H1 (cell line): ENCODE results near the gene ACOT9. TPM values are rescaled to one million over a fixed set of nuclear protein-coding genes. Genes with fewer than 3 reads are reported as not detected.
A peak's percentile ranks its signal among the peaks of the same experiment; 100 is the strongest.

Experiments used
- CTCF ChIA-PET: fragments of 300-600 bp; sonication (Branson Sonifier 250); formaldehyde crosslinking; loops from one replicate; lab custom pipeline; 2021; ENCODE audit not compliant: partially characterized antibody; lab: Charles Lee
- POLR2A ChIA-PET: fragments of 300-600 bp; sonication (Branson Sonifier 250); formaldehyde crosslinking; loops from one replicate; lab custom pipeline; 2021; ENCODE audit warnings: inconsistent platforms; ENCODE audit not compliant: partially characterized antibody; lab: Charles Lee
- DNase-seq, 2 experiments: peaks; one replicate each; pipeline versions ENCODE4 v3.0.0 to v3.0.0-alpha.2; 2010 to 2022; ENCODE audit warnings: low spot score in 2 of 2, low read depth in 1 of 2, mixed read lengths in 1 of 2
- FAIRE-seq: peaks from 2 replicates; lab custom pipeline; 2011; peaks lifted over from hg19 to GRCh38; lab: Jason Lieb, UNC
- H2AFZ ChIP-seq: 2 replicates; pipeline ENCODE4 v1.8.1; 2012; ENCODE audit warnings: low read length, inconsistent platforms
- H2AK5ac ChIP-seq: 2 replicates; pipeline ENCODE4 v1.6.1; 2013; ENCODE audit warnings: low read depth, low read length
- H2BK120ac ChIP-seq: replicated peaks from 2 replicates; pipeline ENCODE3; 2013; ENCODE audit warnings: low read depth, low read length, inconsistent platforms
- H2BK12ac ChIP-seq: 2 replicates; pipeline ENCODE4 v1.6.1; 2013; ENCODE audit warnings: low read depth, low read length
- H2BK15ac ChIP-seq: 2 replicates; pipeline ENCODE4 v1.6.1; 2013; ENCODE audit warnings: low read length
- H2BK20ac ChIP-seq: 2 replicates; pipeline ENCODE4 v1.6.1; 2013; ENCODE audit warnings: low read length
- H2BK5ac ChIP-seq: 2 replicates; pipeline ENCODE4 v1.6.1; 2013; ENCODE audit warnings: low read depth, low read length
- H3K14ac ChIP-seq: 2 replicates; pipeline ENCODE4 v1.6.1; 2013; ENCODE audit warnings: inconsistent platforms; ENCODE audit not compliant: insufficient read length
- H3K18ac ChIP-seq: 2 replicates; pipeline ENCODE4 v1.6.1; 2013; ENCODE audit warnings: low read length; ENCODE audit errors: extremely low read depth
- H3K23ac ChIP-seq: 2 replicates; pipeline ENCODE4 v1.6.1; 2013; ENCODE audit warnings: inconsistent platforms; ENCODE audit not compliant: insufficient read length
- H3K23me2 ChIP-seq: 2 replicates; pipeline ENCODE4 v1.6.1; 2013; ENCODE audit warnings: low read depth, low read length
- H3K27ac ChIP-seq: 2 replicates; pipeline ENCODE4 v1.6.1; 2011; ENCODE audit warnings: low read depth, low read length, inconsistent platforms
- H3K27me3 ChIP-seq, 4 experiments: replicated peaks in 1 of 4; 1 replicate in 1 of 4; 2 replicates in 3 of 4; pipeline versions ENCODE4 v1.6.1 to v1.8.1; 2011 to 2013; ENCODE audit warnings: low read length in 3 of 4, mild to moderate bottlenecking in 3 of 4, inconsistent platforms in 2 of 4, mixed read lengths in 2 of 4, moderate library complexity in 1 of 4; ENCODE audit not compliant: control insufficient read depth in 3 of 4, insufficient read depth in 3 of 4; ENCODE audit errors: extremely low read depth in 1 of 4
- H3K36me3 ChIP-seq, 4 experiments: 2 replicates each; pipeline versions ENCODE4 v1.6.1 to v1.8.1; 2011 to 2013; ENCODE audit warnings: mild to moderate bottlenecking in 4 of 4, low read length in 3 of 4, moderate library complexity in 2 of 4, control low read depth in 1 of 4, inconsistent platforms in 1 of 4; ENCODE audit not compliant: insufficient read depth in 4 of 4, control insufficient read depth in 2 of 4
- H3K4ac ChIP-seq: replicated peaks from 2 replicates; pipeline ENCODE3; 2013; ENCODE audit warnings: low read length, low read depth, mixed read lengths, inconsistent platforms; ENCODE audit not compliant: insufficient read length
- H3K4me1 ChIP-seq, 4 experiments: replicated peaks in 1 of 4; 1 replicate in 1 of 4; 2 replicates in 3 of 4; pipeline versions ENCODE4 v1.6.1 to v1.8.1; 2011 to 2013; ENCODE audit warnings: low read length in 3 of 4, inconsistent platforms in 2 of 4, mixed read lengths in 1 of 4; ENCODE audit not compliant: insufficient read depth in 4 of 4, control insufficient read depth in 3 of 4
- H3K4me2 ChIP-seq, 2 experiments: 2 replicates each; pipeline versions ENCODE4 v1.6.1 to v1.8.1; 2011 to 2013; ENCODE audit warnings: low read depth in 2 of 2, low read length in 2 of 2, control low read depth in 1 of 2, inconsistent platforms in 1 of 2, mild to moderate bottlenecking in 1 of 2; ENCODE audit not compliant: insufficient read depth in 1 of 2
- H3K4me3 ChIP-seq, 4 experiments: fragments of 200-600, 300-600 bp in 1 of 4; sonication (generic), shearing (Covaris generic), sonication (Bioruptor Twin) in 1 of 4; 2 replicates each; pipeline versions ENCODE4 v1.5.1 to v1.8.1; 2011 to 2016; ENCODE audit warnings: low read length in 4 of 4, low read depth in 3 of 4, control low read depth in 2 of 4, inconsistent platforms in 2 of 4, mild to moderate bottlenecking in 2 of 4, mixed read lengths in 1 of 4, moderate library complexity in 1 of 4; ENCODE audit not compliant: insufficient read depth in 2 of 4; ENCODE audit errors: extremely low read depth in 1 of 4
- H3K56ac ChIP-seq: replicated peaks from 2 replicates; pipeline ENCODE3; 2013; ENCODE audit warnings: low read depth, mild to moderate bottlenecking, mixed read lengths, low read length, inconsistent platforms; ENCODE audit not compliant: insufficient read length
- H3K79me1 ChIP-seq: 2 replicates; pipeline ENCODE4 v1.6.1; 2013; ENCODE audit warnings: low read depth, low read length, control low read depth
- H3K79me2 ChIP-seq, 2 experiments: 2 replicates each; pipeline versions ENCODE4 v1.6.1 to v1.8.1; 2012 to 2013; ENCODE audit warnings: low read length in 2 of 2, mild to moderate bottlenecking in 2 of 2, inconsistent platforms in 1 of 2; ENCODE audit not compliant: insufficient read depth in 2 of 2, control insufficient read depth in 1 of 2
- H3K9ac ChIP-seq, 4 experiments: replicated peaks in 1 of 4; 1 replicate in 1 of 4; 2 replicates in 3 of 4; pipeline versions ENCODE4 v1.6.1 to v1.8.1; 2011 to 2013; ENCODE audit warnings: low read depth in 3 of 4, low read length in 3 of 4, control low read depth in 2 of 4, mild to moderate bottlenecking in 2 of 4, moderate library complexity in 2 of 4, inconsistent platforms in 1 of 4; ENCODE audit errors: extremely low read depth in 1 of 4
- H3K9me3 ChIP-seq, 2 experiments: 2 replicates each; pipeline versions ENCODE4 v1.6.1 to v1.8.1; 2012 to 2013; ENCODE audit warnings: mild to moderate bottlenecking in 2 of 2, moderate library complexity in 2 of 2, control low read depth in 1 of 2, inconsistent platforms in 1 of 2, low read depth in 1 of 2, low read length in 1 of 2, mixed read lengths in 1 of 2; ENCODE audit not compliant: insufficient read depth in 2 of 2
- H4K20me1 ChIP-seq, 2 experiments: replicated peaks in 1 of 2; 2 replicates each; pipeline versions ENCODE3 to v1.8.1; 2011 to 2013; ENCODE audit warnings: inconsistent platforms in 2 of 2, low read length in 2 of 2, mild to moderate bottlenecking in 1 of 2; ENCODE audit not compliant: insufficient read depth in 2 of 2, control insufficient read depth in 1 of 2
- H4K5ac ChIP-seq: 2 replicates; pipeline ENCODE4 v1.6.1; 2013; ENCODE audit warnings: low read length, low read depth, mixed read lengths, inconsistent platforms; ENCODE audit not compliant: insufficient read length
- H4K8ac ChIP-seq: 2 replicates; pipeline ENCODE4 v1.8.0; 2013; ENCODE audit warnings: mild to moderate bottlenecking, moderate library complexity, low read length, inconsistent platforms; ENCODE audit not compliant: insufficient read depth; ENCODE audit errors: extremely low read depth
- H4K91ac ChIP-seq: replicated peaks from 2 replicates; pipeline ENCODE3; 2013; ENCODE audit warnings: low read length, mixed read lengths, inconsistent platforms; ENCODE audit not compliant: insufficient read length
- HDAC2 ChIP-seq, 2 experiments: fragments of 300-600 bp in 1 of 2; sonication (generic) in 1 of 2; IDR thresholded peaks; 2 replicates each; pipeline ENCODE4 v1.6.1; 2011 to 2012; ENCODE audit warnings: low read depth in 2 of 2, low read length in 2 of 2, mild to moderate bottlenecking in 2 of 2, moderate library complexity in 2 of 2, borderline replicate concordance in 1 of 2, inconsistent platforms in 1 of 2
- SIN3A ChIP-seq, 2 experiments: IDR thresholded peaks in 1 of 2; conservative IDR thresholded peaks in 1 of 2; 2 replicates each; pipeline ENCODE4 v1.6.1; 2011 to 2012; ENCODE audit warnings: low read length in 2 of 2, improper control_type of control experiment in 1 of 2, low read depth in 1 of 2, mild to moderate bottlenecking in 1 of 2
- ZNF274 ChIP-seq: IDR thresholded peaks from 2 replicates; pipeline ENCODE4 v1.7.0; 2012; ENCODE audit warnings: low read length, borderline replicate concordance; ENCODE audit errors: extremely low read depth
- WGBS, 2 experiments: shearing (Covaris generic) in 1 of 2; methylation state at CpG; one replicate each; pipeline versions ENCODE4 v1.1.6 to v1.1.7; 2013 to 2015; ENCODE audit warnings: low lambda C conversion rate in 2 of 2, mixed read lengths in 2 of 2, inconsistent platforms in 1 of 2, low coverage in 1 of 2, missing lambda C conversion rate in 1 of 2; ENCODE audit not compliant: insufficient replicate concordance in 2 of 2, insufficient coverage in 1 of 2, insufficient read length in 1 of 2; ENCODE audit errors: extremely low coverage in 1 of 2, missing lambda C conversion rate in 1 of 2; 5-methylcytosine and 5-hydroxymethylcytosine counted together
- long read RNA-seq, 2 experiments: library from RNA in 1 of 2; library from capped mRNA in 1 of 2; stranded (forward); transcript quantifications; one replicate each; pipeline ENCODE4 v2.0.0, GENCODE V29; 2021; ENCODE audit warnings: inconsistent platforms in 1 of 2
- polyA minus RNA-seq, 3 experiments: library from RNA; depleted of rRNA, polyadenylated mRNA; stranded (reverse); fragments of >200 nt; gene quantifications; 1 replicate in 2 of 3; 2 replicates in 1 of 3; pipeline ENCODE4 v1.2.3, GENCODE V29; 2011
- polyA plus RNA-seq, 7 experiments: library from polyadenylated mRNA; depleted of rRNA in 3 of 7; stranded (reverse) in 5 of 7; unstranded in 2 of 7; fragments of >200 nt in 5 of 7; fragments of 200-250 nt in 2 of 7; gene quantifications; 1 replicate in 5 of 7; 2 replicates in 1 of 7; 4 replicates in 1 of 7; pipeline versions ENCODE4 v1.2.1 to v1.2.3, GENCODE V29; 2011 to 2013; ENCODE audit warnings: missing spikeins in 2 of 7, mixed read lengths in 2 of 7
- total RNA-seq: library from RNA; stranded (reverse); fragmentation: NEBNext Ultra II Directional; extraction: Animal tissue kit (Norgen Biotek cat#: 25700); gene quantifications from 2 replicates; pipeline ENCODE4 v1.2.1, GENCODE V29; 2021

Gene ACOT9
- total RNA-seq (37.4 and 39.5 TPM in 2 replicates), polyA plus RNA-seq (2011; rRNA removed) (12.4 and 20.7 TPM in 2 replicates), polyA minus RNA-seq (2011; rRNA and poly(A)+ RNA removed) (18.2 and 23.2 TPM in 2 replicates)
- 27.6 TPM for polyA plus RNA-seq (2011; cell fraction: cytosol; rRNA removed)
- polyA plus RNA-seq (2011; cell fraction: nucleus; rRNA removed): 13.2 TPM
- 29.6 to 40.6 TPM (median 34.8 TPM) in 4 replicates for polyA plus RNA-seq (2012, experiment 1 of 2)
- polyA plus RNA-seq (2012, experiment 2 of 2): 11.6 TPM
- polyA plus RNA-seq (2013, experiment 1 of 2): 29.2 TPM
- polyA plus RNA-seq (2013, experiment 2 of 2): 31.4 TPM
- polyA minus RNA-seq (2011; cell fraction: cytosol; rRNA and poly(A)+ RNA removed): 22.2 TPM
- polyA minus RNA-seq (2011; cell fraction: nucleus; rRNA and poly(A)+ RNA removed): 21.2 TPM
- long read RNA-seq, experiment 1, transcript ACOT9-201 (15 exons, 1,675 nt): major isoform, 11 of 21 reads
- long read RNA-seq, experiment 1, partial matches to known transcripts: 7 of 21 reads
- long read RNA-seq, experiment 1, other reads (novel, unspliced or antisense): 3 of 21 reads
- long read RNA-seq, experiment 2, transcript ACOT9-201 (15 exons, 1,675 nt): major isoform, 41 of 63 reads
- long read RNA-seq, experiment 2, partial matches to known transcripts: 7 of 63 reads
- long read RNA-seq, experiment 2, other reads (novel, unspliced or antisense): 15 of 63 reads

GRCh38 chrX:23742697-23743622 is at the start of gene ACOT9:
Gene ACOT9, minus strand, starts transcription at chrX:23743276. Its CDS starts 132 bp downstream, at chrX:23743144.
- POLR2A ChIA-PET: interaction anchor here (0.6 to 2.6 kb wide), 6 partner anchors 11 to 311 kb away, joined by 3 to 13 read pairs (median 4); partner anchors contain the start of genes APOO, CXorf58, EIF2S3 and KLHL15
- Histone ChIP-seq H3K36me3 (no peaks in the 10 kb centered on the region), H4K5ac (no peak within 1 kb of the TSS), H3K4me3 (peak within 1 kb of the TSS; percentile 62 to 83 (median 71)), H3K4me2 (peak within 1 kb of the TSS; percentile 66 to 90), H3K4me1 (no peaks in the 10 kb centered on the region), H2BK120ac (no peak within 1 kb of the TSS), H3K23me2 (no peaks in the 10 kb centered on the region; the same call in 1 of the 2 replicates), H3K27me3 (no peaks in the 10 kb centered on the region), H3K56ac (no peak within 1 kb of the TSS), H3K4ac (no peak within 1 kb of the TSS), H2AK5ac (no peak within 1 kb of the TSS), H3K23ac (no peak within 1 kb of the TSS), H2BK20ac (no peak within 1 kb of the TSS), H2BK15ac (no peak within 1 kb of the TSS), H3K79me2 (peaks cover 0 to 41% of the 10 kb centered on the region in 2 experiments; a peak in 2 of 4 replicates), H4K20me1 (no peaks in the 10 kb centered on the region), H3K9me3 (no peaks in the 10 kb centered on the region), H4K8ac (peak within 1 kb of the TSS; percentile 77), H2BK5ac (no peak within 1 kb of the TSS), H2BK12ac (no peak within 1 kb of the TSS), H4K91ac (no peak within 1 kb of the TSS), H2AFZ (peak within 1 kb of the TSS; percentile 65; the same call in 1 of the 2 replicates), H3K14ac (no peak within 1 kb of the TSS), H3K27ac (peak within 1 kb of the TSS; percentile 62), H3K9ac (peak within 1 kb of the TSS in 3 of 4 experiments; percentile 42 to 73 (median 66); a peak in 6 of 7 replicates), H3K79me1 (no peaks in the 10 kb centered on the region), H3K18ac (no peak within 1 kb of the TSS; the same call in none of the 2 replicates)
- 5% methylated on average over 42 of the region's 73 CpGs; no CpG with 5 or more reads in 1 of the 2 experiments for WGBS, 2 experiments
- CTCF ChIA-PET: interaction anchor here (1.0 to 2.8 kb wide), 4 partner anchors 9 to 159 kb away, joined by 3 to 16 read pairs (median 4); no protein-coding TSS in a partner anchor
- DNase-seq (peak; percentile 56 to 82), FAIRE-seq (no peak)
- no peak for TF ChIP-seq HDAC2 (IDR thresholded peaks at IDR 0.05; ENCODE audit: borderline replicate concordance in 1 of 2, low read depth in 2 of 2, low read length in 2 of 2)
- no peak for TF ChIP-seq ZNF274
- no peak for TF ChIP-seq SIN3A (conservative IDR thresholded peaks at IDR 0.05 in 1 of 2, IDR thresholded peaks at IDR 0.05 in 1 of 2; ENCODE audit: low read depth in 1 of 2, low read length in 2 of 2)
